IMR-90 (cell line): ENCODE data around the gene ARHGEF16. TPM values are rescaled to one million over a fixed set of nuclear protein-coding genes. Genes with fewer than 3 reads are reported as not detected.

Experiments
- ATAC-seq: fragments of 200-7000 bp; cut with Tn5 transposase; 2 replicates; pipeline ENCODE4 v1.9.1; 2020; ENCODE audit warnings: low read depth, mild to moderate bottlenecking, moderate library complexity
- BruUV-seq: library from RNA; stranded (reverse); fragments of 400-500 nt; replicated peaks from 2 replicates; lab custom pipeline; 2021; lab: Mats Ljungman, UMichigan
- CTCF ChIA-PET: fragments of 300-600 bp; formaldehyde crosslinking; extraction: SDS; loops from one replicate; lab custom pipeline; 2021; ENCODE audit warnings: antibody characterized with exemption; lab: Yijun Ruan, JAX
- POLR2A ChIA-PET: fragments of 300-600 bp; sonication (Branson Sonifier 250); formaldehyde crosslinking; loops from one replicate; lab custom pipeline; 2022; ENCODE audit warnings: antibody characterized with exemption; ENCODE audit not compliant: unreplicated experiment; lab: Charles Lee
- DNase-seq: peaks from one replicate; pipeline ENCODE4 v3.0.0; 2013
- H2AFZ ChIP-seq: replicated peaks from 2 replicates; pipeline ENCODE3; 2013; ENCODE audit warnings: low read length, mild to moderate bottlenecking; ENCODE audit not compliant: poor library complexity
- H2AK5ac ChIP-seq: 2 replicates; pipeline ENCODE4 v1.6.1; 2013; ENCODE audit warnings: low read depth, low read length, inconsistent platforms
- H2AK9ac ChIP-seq: replicated peaks from 2 replicates; pipeline ENCODE3; 2013; ENCODE audit warnings: mild to moderate bottlenecking, low read depth, low read length, moderate library complexity; ENCODE audit not compliant: poor library complexity
- H2BK120ac ChIP-seq: 2 replicates; pipeline ENCODE4 v1.6.1; 2013; ENCODE audit warnings: low read depth, low read length, inconsistent platforms
- H2BK15ac ChIP-seq: 3 replicates; pipeline ENCODE4 v1.6.1; 2013; ENCODE audit warnings: low read depth, low read length, inconsistent platforms
- H2BK20ac ChIP-seq: 2 replicates; pipeline ENCODE4 v1.6.1; 2013; ENCODE audit warnings: low read depth, mild to moderate bottlenecking, inconsistent platforms, low read length, moderate library complexity
- H2BK5ac ChIP-seq: 2 replicates; pipeline ENCODE4 v1.6.1; 2013; ENCODE audit warnings: mild to moderate bottlenecking, low read depth, low read length, inconsistent platforms; ENCODE audit not compliant: poor library complexity, severe bottlenecking
- H3K14ac ChIP-seq: replicated peaks from 2 replicates; pipeline ENCODE4 v1.6.1; 2013; ENCODE audit warnings: low read depth, low read length, inconsistent platforms
- H3K18ac ChIP-seq: 2 replicates; pipeline ENCODE4 v1.6.1; 2013; ENCODE audit warnings: low read depth, low read length, control low read depth
- H3K23ac ChIP-seq: 2 replicates; pipeline ENCODE4 v1.6.1; 2013; ENCODE audit warnings: low read depth, low read length, inconsistent platforms
- H3K27ac ChIP-seq: 2 replicates; pipeline ENCODE4 v1.5.1; 2013; ENCODE audit warnings: mild to moderate bottlenecking, control low read depth, low read length; ENCODE audit not compliant: insufficient read depth
- H3K27me3 ChIP-seq: 2 replicates; pipeline ENCODE4 v1.6.1; 2013; ENCODE audit warnings: low read length; ENCODE audit not compliant: control insufficient read depth, insufficient read depth
- H3K36me3 ChIP-seq: 2 replicates; pipeline ENCODE4 v1.6.1; 2013; ENCODE audit warnings: low read length, mixed read lengths; ENCODE audit not compliant: control insufficient read depth, insufficient read depth
- H3K4ac ChIP-seq: 2 replicates; pipeline ENCODE4 v1.6.1; 2013; ENCODE audit warnings: low read depth, low read length, inconsistent platforms
- H3K4me1 ChIP-seq: 2 replicates; pipeline ENCODE4 v1.6.1; 2013; ENCODE audit warnings: low read length, mixed read lengths; ENCODE audit not compliant: control insufficient read depth, insufficient read depth
- H3K4me2 ChIP-seq: 2 replicates; pipeline ENCODE4 v1.6.1; 2013; ENCODE audit warnings: low read depth, mild to moderate bottlenecking, control low read depth, low read length, moderate library complexity
- H3K4me3 ChIP-seq: 2 replicates; pipeline ENCODE4 v1.5.1; 2013; ENCODE audit warnings: low read depth, mild to moderate bottlenecking, control low read depth, low read length, moderate library complexity; ENCODE audit not compliant: insufficient read depth
- H3K56ac ChIP-seq: 2 replicates; pipeline ENCODE4 v1.6.1; 2013; ENCODE audit warnings: low read length, inconsistent platforms; ENCODE audit not compliant: insufficient read depth; ENCODE audit errors: extremely low read depth
- H3K79me1 ChIP-seq, 2 experiments: 2 replicates each; pipeline ENCODE4 v1.6.1; 2013; ENCODE audit warnings: low read length in 2 of 2, inconsistent platforms in 1 of 2, low read depth in 1 of 2
- H3K9ac ChIP-seq: 2 replicates; pipeline ENCODE4 v1.6.1; 2013; ENCODE audit warnings: low read depth, low read length, control low read depth
- H3K9me1 ChIP-seq: 2 replicates; pipeline ENCODE4 v1.6.1; 2013; ENCODE audit warnings: low read length, inconsistent platforms; ENCODE audit not compliant: insufficient read depth
- H3K9me3 ChIP-seq: 2 replicates; pipeline ENCODE4 v1.6.1; 2013; ENCODE audit warnings: low read length; ENCODE audit not compliant: control insufficient read depth, insufficient read depth
- H4K20me1 ChIP-seq: 2 replicates; pipeline ENCODE4 v1.6.1; 2013; ENCODE audit warnings: low read length, inconsistent platforms; ENCODE audit not compliant: insufficient read depth
- H4K5ac ChIP-seq: 2 replicates; pipeline ENCODE4 v1.6.1; 2013; ENCODE audit warnings: mild to moderate bottlenecking, low read depth, low read length, control low read depth
- H4K8ac ChIP-seq, 2 experiments: 2 replicates each; pipeline ENCODE4 v1.6.1; 2013; ENCODE audit warnings: low read depth in 2 of 2, low read length in 2 of 2, control low read depth in 1 of 2, inconsistent platforms in 1 of 2
- H4K91ac ChIP-seq: 2 replicates; pipeline ENCODE4 v1.6.1; 2013; ENCODE audit warnings: low read depth, low read length, inconsistent platforms; ENCODE audit not compliant: insufficient read depth
- BHLHE40 ChIP-seq: fragments of 150-350 bp; IDR thresholded peaks from 2 replicates; pipeline ENCODE4 v1.6.1; 2016; ENCODE audit warnings: mild to moderate bottlenecking, low read depth, low read length
- CEBPB ChIP-seq: IDR thresholded peaks from 2 replicates; pipeline ENCODE4 v1.6.1; 2012; ENCODE audit warnings: low read depth, low read length, improper control_type of control experiment
- CHD1 ChIP-seq: IDR thresholded peaks from 2 replicates; pipeline ENCODE4 v1.6.1; 2012; ENCODE audit warnings: low read depth, low read length, improper control_type of control experiment
- MAFK ChIP-seq: IDR thresholded peaks from 2 replicates; pipeline ENCODE4 v1.6.1; 2012; ENCODE audit warnings: low read depth, low read length, improper control_type of control experiment
- MXI1 ChIP-seq: IDR thresholded peaks from 2 replicates; pipeline ENCODE4 v1.6.1; 2012; ENCODE audit warnings: low read depth, mild to moderate bottlenecking, low read length, moderate library complexity, borderline replicate concordance
- NFE2L2 ChIP-seq: fragments of 150-350 bp; IDR thresholded peaks from 2 replicates; pipeline ENCODE4 v1.6.1; 2016; ENCODE audit warnings: low read depth, mild to moderate bottlenecking, low read length
- POLR2A ChIP-seq: IDR thresholded peaks from 2 replicates; pipeline ENCODE4 v1.6.1; 2012; ENCODE audit warnings: mild to moderate bottlenecking, low read depth, low read length
- RCOR1 ChIP-seq: IDR thresholded peaks from 2 replicates; pipeline ENCODE4 v1.6.1; 2012; ENCODE audit warnings: mild to moderate bottlenecking, low read length, improper control_type of control experiment; ENCODE audit not compliant: insufficient replicate concordance
- SMC3 ChIP-seq: fragments of 150-350 bp; IDR thresholded peaks from 2 replicates; pipeline ENCODE4 v1.6.1; 2016; ENCODE audit warnings: low read depth, mild to moderate bottlenecking, antibody characterized with exemption, low read length, moderate library complexity
- WGBS, 2 experiments: methylation state at CpG; one replicate each; pipeline versions ENCODE4 v1.1.5 to v1.1.7; 2013; ENCODE audit warnings: missing lambda C conversion rate in 2 of 2; ENCODE audit not compliant: insufficient read length in 1 of 2; ENCODE audit errors: extremely low coverage in 2 of 2; 5-methylcytosine and 5-hydroxymethylcytosine counted together
- dilution Hi-C: fragments of 300-500 bp; cut with HindIII; formaldehyde crosslinking; loops from one replicate; pipeline ENCODE4 v1.14.3; 2018; ENCODE audit warnings: low sequenced_read_pairs; ENCODE audit not compliant: unreplicated experiment
- in situ Hi-C: fragments of 300-500 bp; cut with MboI; formaldehyde crosslinking; loops from 3 replicates; pipeline ENCODE4 v1.14.3; 2019; ENCODE audit warnings: low sequenced_read_pairs, inconsistent platforms, mixed read lengths
- intact Hi-C: fragments of 100-400 bp; cut with micrococcal nuclease; formaldehyde crosslinking; loops from 2 replicates; pipeline ENCODE4 v1.10.0; 2022
- polyA plus RNA-seq, 3 experiments: library from polyadenylated mRNA; depleted of rRNA; stranded (reverse); fragments of >200 nt; gene quantifications; 2 replicates each; pipeline ENCODE4 v1.2.3, GENCODE V29; 2012; ENCODE audit warnings: low replicate concordance in 1 of 3
- total RNA-seq: library from RNA; depleted of rRNA; stranded (reverse); fragments of >200 nt; gene quantifications from 2 replicates; pipeline ENCODE4 v1.2.3, GENCODE V29; 2012

ARHGEF16 gene
- total and polyA plus RNA-seq, 2 of the 4 experiments (the other 2 are of a cell fraction): 0.18 to 0.39 TPM

- H3K4ac ChIP-seq: no peak overlapping the region
- H3K79me1 ChIP-seq: no peaks in the 10 kb centered on the region
- TF ChIP-seq POLR2A (no peak), BHLHE40 (no peak), RCOR1 (no peak), SMC3 (no peak), CHD1 (no peak), CEBPB (no peak), NFE2L2 (no peak), MXI1 (no peak), MAFK (no peak)
- H3K14ac ChIP-seq: no peak overlapping the region
- BruUV-seq: no TSS peak
- H2BK15ac ChIP-seq: no peak overlapping the region
- DNase-seq (no peak), ATAC-seq (no peak)
- no peak overlapping the region for H3K27ac ChIP-seq
- no peak overlapping the region for H3K56ac ChIP-seq
- no peaks in the 10 kb centered on the region for H3K9me1 ChIP-seq
- no peak overlapping the region for H2AK9ac ChIP-seq
- no peak overlapping the region for H2BK5ac ChIP-seq
- H3K18ac ChIP-seq: no peak overlapping the region
- 84% methylated on average over 18 of the region's 30 CpGs; no CpG with 5 or more reads in 1 of the 2 experiments for WGBS, 2 experiments
- ChIA-PET CTCF (no interaction called here), POLR2A (no interaction called here)
- H3K9ac ChIP-seq: no peak overlapping the region
- H3K9me3 ChIP-seq: no peaks in the 10 kb centered on the region
- no peak overlapping the region for H4K91ac ChIP-seq
- no peak overlapping the region for H3K23ac ChIP-seq
- in situ Hi-C loops (no loop called here), dilution Hi-C loops (no loop called here), intact Hi-C loops (no loop called here)
- no peak overlapping the region for H4K8ac ChIP-seq
- H2BK20ac ChIP-seq: no peak overlapping the region
- H3K36me3 ChIP-seq: no peaks in the 10 kb centered on the region
- H4K5ac ChIP-seq: no peak overlapping the region
- no peak overlapping the region for H3K4me3 ChIP-seq
- H3K4me1 ChIP-seq: no peaks in the 10 kb centered on the region
- no peak overlapping the region for H2AFZ ChIP-seq
- no peak overlapping the region for H3K4me2 ChIP-seq
- H2BK120ac ChIP-seq: no peak overlapping the region
- H2AK5ac ChIP-seq: no peak overlapping the region
- no peaks in the 10 kb centered on the region for H4K20me1 ChIP-seq
- peaks cover 17% of the 10 kb centered on the region for H3K27me3 ChIP-seq
These were observed 6.9 kb downstream of the ARHGEF16 start for GRCh38 chr1:3461238-3461933.
